Vagina (tissue), 2 donors: ENCODE results near the gene POMT2.

Experiments used
- CTCF ChIP-seq, 3 experiments: fragments of 450-650 bp in 2 of 3; fragments of 200-600 bp in 1 of 3; sonication (generic) in 1 of 3; IDR thresholded peaks; one replicate each; pipeline ENCODE4 v1.5.1; 2017 to 2019; ENCODE audit warnings: antibody characterized with exemption in 3 of 3, mild to moderate bottlenecking in 2 of 3, moderate library complexity in 2 of 3
- POLR2A ChIP-seq, 2 donors: fragments of 450-650 bp; IDR thresholded peaks; one replicate each; pipeline ENCODE4 v1.6.1; 2017; ENCODE audit warnings: antibody characterized with exemption in 2 of 2, mild to moderate bottlenecking in 2 of 2, moderate library complexity in 2 of 2
- POLR2AphosphoS5 ChIP-seq, 2 donors: sonication (generic); formaldehyde crosslinking; IDR thresholded peaks; one replicate each; pipeline ENCODE4 v1.9.0; 2017; ENCODE audit warnings: antibody characterized with exemption in 2 of 2, mild to moderate bottlenecking in 2 of 2, low read depth in 1 of 2; ENCODE audit not compliant: insufficient read depth in 1 of 2

- no peak for TF ChIP-seq POLR2AphosphoS5 (IDR thresholded peaks at IDR 0.05; ENCODE audit: insufficient read depth in 1 of 2, low read depth in 1 of 2)
- TF ChIP-seq CTCF (IDR thresholded peaks at IDR 0.05), result no peak
- TF ChIP-seq POLR2A (IDR thresholded peaks at IDR 0.05), result no peak
Measured at GRCh38 chr14:77225254-77225653, 95.4 kb downstream of the POMT2 start.
